OCI-LY7 (cell line): ENCODE data around the gene NHS.
"Not testable (repeated sequence)": the region's sequence is repeated elsewhere in the genome, so short reads cannot be mapped to it uniquely, and the experiment has no call there.

Experiments
- CTCF ChIP-seq: fragments of 200-600 bp; sonication (generic); conservative IDR thresholded peaks from 2 replicates; pipeline ENCODE4 v1.5.1; 2014; ENCODE audit warnings: mild to moderate bottlenecking, antibody characterized with exemption, low read length, moderate library complexity, mixed read lengths
- EZH2phosphoT487 ChIP-seq: fragments of 200-600 bp; sonication (generic); IDR thresholded peaks from 2 replicates; pipeline ENCODE4 v1.6.1; 2018; ENCODE audit warnings: low read depth, borderline replicate concordance, mild to moderate bottlenecking, mixed run types, antibody characterized with exemption, low read length, moderate library complexity, mixed read lengths

GRCh38 chrX:17506352-17506751 lies 131.4 kb downstream of the NHS start:
- not testable (repeated sequence) for TF ChIP-seq CTCF, EZH2phosphoT487
